Fibroblast of lung (primary cell): ENCODE measurements around the gene GSTT4.

ENCODE experiments used
- EZH2 ChIP-seq: IDR thresholded peaks from 2 replicates; pipeline ENCODE4 v1.5.1; 2012; ENCODE audit warnings: low read length, control low read depth, mild to moderate bottlenecking; ENCODE audit errors: missing control alignments
- TF ChIP-seq, protein P1 (sequence below), 2 donors: IDR thresholded peaks in 1 of 2; conservative IDR thresholded peaks in 1 of 2; 1 replicate in 1 of 2; 2 replicates in 1 of 2; pipeline ENCODE4 v1.5.1; 2011 to 2012; ENCODE audit warnings: low read length in 2 of 2, control low read depth in 1 of 2, inconsistent platforms in 1 of 2, low read depth in 1 of 2, mild to moderate bottlenecking in 1 of 2

DNA sequence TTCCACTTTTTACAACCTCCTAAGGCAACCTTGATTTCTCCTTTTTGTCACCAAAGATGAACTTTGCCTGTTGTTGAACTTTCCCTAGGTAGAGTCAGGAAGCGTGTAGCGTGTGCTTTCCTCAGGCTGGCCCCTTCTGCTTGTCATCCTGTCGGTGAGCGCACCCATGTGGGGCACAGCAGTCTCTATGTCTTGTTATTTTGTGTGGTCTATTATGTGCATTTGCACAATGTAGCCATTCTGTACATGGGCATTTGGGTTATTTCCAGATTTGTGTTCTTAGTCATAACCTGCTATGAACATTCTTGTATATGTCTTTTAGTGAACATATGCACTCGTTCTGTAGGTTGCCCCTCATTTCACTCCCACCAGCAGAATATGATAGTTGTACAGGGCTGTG is 40.8 kb upstream of the GSTT4 start:
- TF ChIP-seq, protein P1, sequence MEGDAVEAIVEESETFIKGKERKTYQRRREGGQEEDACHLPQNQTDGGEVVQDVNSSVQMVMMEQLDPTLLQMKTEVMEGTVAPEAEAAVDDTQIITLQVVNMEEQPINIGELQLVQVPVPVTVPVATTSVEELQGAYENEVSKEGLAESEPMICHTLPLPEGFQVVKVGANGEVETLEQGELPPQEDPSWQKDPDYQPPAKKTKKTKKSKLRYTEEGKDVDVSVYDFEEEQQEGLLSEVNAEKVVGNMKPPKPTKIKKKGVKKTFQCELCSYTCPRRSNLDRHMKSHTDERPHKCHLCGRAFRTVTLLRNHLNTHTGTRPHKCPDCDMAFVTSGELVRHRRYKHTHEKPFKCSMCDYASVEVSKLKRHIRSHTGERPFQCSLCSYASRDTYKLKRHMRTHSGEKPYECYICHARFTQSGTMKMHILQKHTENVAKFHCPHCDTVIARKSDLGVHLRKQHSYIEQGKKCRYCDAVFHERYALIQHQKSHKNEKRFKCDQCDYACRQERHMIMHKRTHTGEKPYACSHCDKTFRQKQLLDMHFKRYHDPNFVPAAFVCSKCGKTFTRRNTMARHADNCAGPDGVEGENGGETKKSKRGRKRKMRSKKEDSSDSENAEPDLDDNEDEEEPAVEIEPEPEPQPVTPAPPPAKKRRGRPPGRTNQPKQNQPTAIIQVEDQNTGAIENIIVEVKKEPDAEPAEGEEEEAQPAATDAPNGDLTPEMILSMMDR (conservative IDR thresholded peaks at IDR 0.05 in 1 of 2, IDR thresholded peaks at IDR 0.05 in 1 of 2; ENCODE audit: low read depth in 1 of 2, low read length in 2 of 2) = no peak
- no peak for TF ChIP-seq EZH2
